IMR-90 (cell line): Measurements from ENCODE around the gene ATP11A. TPM values are rescaled to one million over a fixed set of nuclear protein-coding genes. Genes with fewer than 3 reads are reported as not detected.
A peak's percentile ranks its signal among the peaks of the same experiment; 100 is the strongest.

Experiments
- ATAC-seq: fragments of 200-7000 bp; cut with Tn5 transposase; 2 replicates; pipeline ENCODE4 v1.9.1; 2020; ENCODE audit warnings: low read depth, mild to moderate bottlenecking, moderate library complexity
- BruUV-seq: library from RNA; stranded (reverse); fragments of 400-500 nt; replicated peaks from 2 replicates; lab custom pipeline; 2021; lab: Mats Ljungman, UMichigan
- CTCF ChIA-PET: fragments of 300-600 bp; formaldehyde crosslinking; extraction: SDS; loops from one replicate; lab custom pipeline; 2021; ENCODE audit warnings: antibody characterized with exemption; lab: Yijun Ruan, JAX
- POLR2A ChIA-PET: fragments of 300-600 bp; sonication (Branson Sonifier 250); formaldehyde crosslinking; loops from one replicate; lab custom pipeline; 2022; ENCODE audit warnings: antibody characterized with exemption; ENCODE audit not compliant: unreplicated experiment; lab: Charles Lee
- DNase-seq: peaks from one replicate; pipeline ENCODE4 v3.0.0; 2013
- H2AFZ ChIP-seq: replicated peaks from 2 replicates; pipeline ENCODE3; 2013; ENCODE audit warnings: low read length, mild to moderate bottlenecking; ENCODE audit not compliant: poor library complexity
- H2AK5ac ChIP-seq: 2 replicates; pipeline ENCODE4 v1.6.1; 2013; ENCODE audit warnings: low read depth, low read length, inconsistent platforms
- H2AK9ac ChIP-seq: replicated peaks from 2 replicates; pipeline ENCODE3; 2013; ENCODE audit warnings: mild to moderate bottlenecking, low read depth, low read length, moderate library complexity; ENCODE audit not compliant: poor library complexity
- H2BK120ac ChIP-seq: 2 replicates; pipeline ENCODE4 v1.6.1; 2013; ENCODE audit warnings: low read depth, low read length, inconsistent platforms
- H2BK15ac ChIP-seq: 3 replicates; pipeline ENCODE4 v1.6.1; 2013; ENCODE audit warnings: low read depth, low read length, inconsistent platforms
- H2BK20ac ChIP-seq: 2 replicates; pipeline ENCODE4 v1.6.1; 2013; ENCODE audit warnings: low read depth, mild to moderate bottlenecking, inconsistent platforms, low read length, moderate library complexity
- H2BK5ac ChIP-seq: 2 replicates; pipeline ENCODE4 v1.6.1; 2013; ENCODE audit warnings: mild to moderate bottlenecking, low read depth, low read length, inconsistent platforms; ENCODE audit not compliant: poor library complexity, severe bottlenecking
- H3K14ac ChIP-seq: replicated peaks from 2 replicates; pipeline ENCODE4 v1.6.1; 2013; ENCODE audit warnings: low read depth, low read length, inconsistent platforms
- H3K18ac ChIP-seq: 2 replicates; pipeline ENCODE4 v1.6.1; 2013; ENCODE audit warnings: low read depth, low read length, control low read depth
- H3K23ac ChIP-seq: 2 replicates; pipeline ENCODE4 v1.6.1; 2013; ENCODE audit warnings: low read depth, low read length, inconsistent platforms
- H3K27ac ChIP-seq: 2 replicates; pipeline ENCODE4 v1.5.1; 2013; ENCODE audit warnings: mild to moderate bottlenecking, control low read depth, low read length; ENCODE audit not compliant: insufficient read depth
- H3K27me3 ChIP-seq: 2 replicates; pipeline ENCODE4 v1.6.1; 2013; ENCODE audit warnings: low read length; ENCODE audit not compliant: control insufficient read depth, insufficient read depth
- H3K36me3 ChIP-seq: 2 replicates; pipeline ENCODE4 v1.6.1; 2013; ENCODE audit warnings: low read length, mixed read lengths; ENCODE audit not compliant: control insufficient read depth, insufficient read depth
- H3K4ac ChIP-seq: 2 replicates; pipeline ENCODE4 v1.6.1; 2013; ENCODE audit warnings: low read depth, low read length, inconsistent platforms
- H3K4me1 ChIP-seq: 2 replicates; pipeline ENCODE4 v1.6.1; 2013; ENCODE audit warnings: low read length, mixed read lengths; ENCODE audit not compliant: control insufficient read depth, insufficient read depth
- H3K4me2 ChIP-seq: 2 replicates; pipeline ENCODE4 v1.6.1; 2013; ENCODE audit warnings: low read depth, mild to moderate bottlenecking, control low read depth, low read length, moderate library complexity
- H3K4me3 ChIP-seq: 2 replicates; pipeline ENCODE4 v1.5.1; 2013; ENCODE audit warnings: low read depth, mild to moderate bottlenecking, control low read depth, low read length, moderate library complexity; ENCODE audit not compliant: insufficient read depth
- H3K56ac ChIP-seq: 2 replicates; pipeline ENCODE4 v1.6.1; 2013; ENCODE audit warnings: low read length, inconsistent platforms; ENCODE audit not compliant: insufficient read depth; ENCODE audit errors: extremely low read depth
- H3K79me1 ChIP-seq, 2 experiments: 2 replicates each; pipeline ENCODE4 v1.6.1; 2013; ENCODE audit warnings: low read length in 2 of 2, inconsistent platforms in 1 of 2, low read depth in 1 of 2
- H3K9ac ChIP-seq: 2 replicates; pipeline ENCODE4 v1.6.1; 2013; ENCODE audit warnings: low read depth, low read length, control low read depth
- H3K9me1 ChIP-seq: 2 replicates; pipeline ENCODE4 v1.6.1; 2013; ENCODE audit warnings: low read length, inconsistent platforms; ENCODE audit not compliant: insufficient read depth
- H3K9me3 ChIP-seq: 2 replicates; pipeline ENCODE4 v1.6.1; 2013; ENCODE audit warnings: low read length; ENCODE audit not compliant: control insufficient read depth, insufficient read depth
- H4K20me1 ChIP-seq: 2 replicates; pipeline ENCODE4 v1.6.1; 2013; ENCODE audit warnings: low read length, inconsistent platforms; ENCODE audit not compliant: insufficient read depth
- H4K5ac ChIP-seq: 2 replicates; pipeline ENCODE4 v1.6.1; 2013; ENCODE audit warnings: mild to moderate bottlenecking, low read depth, low read length, control low read depth
- H4K8ac ChIP-seq, 2 experiments: 2 replicates each; pipeline ENCODE4 v1.6.1; 2013; ENCODE audit warnings: low read depth in 2 of 2, low read length in 2 of 2, control low read depth in 1 of 2, inconsistent platforms in 1 of 2
- H4K91ac ChIP-seq: 2 replicates; pipeline ENCODE4 v1.6.1; 2013; ENCODE audit warnings: low read depth, low read length, inconsistent platforms; ENCODE audit not compliant: insufficient read depth
- BHLHE40 ChIP-seq: fragments of 150-350 bp; IDR thresholded peaks from 2 replicates; pipeline ENCODE4 v1.6.1; 2016; ENCODE audit warnings: mild to moderate bottlenecking, low read depth, low read length
- CEBPB ChIP-seq: IDR thresholded peaks from 2 replicates; pipeline ENCODE4 v1.6.1; 2012; ENCODE audit warnings: low read depth, low read length, improper control_type of control experiment
- CHD1 ChIP-seq: IDR thresholded peaks from 2 replicates; pipeline ENCODE4 v1.6.1; 2012; ENCODE audit warnings: low read depth, low read length, improper control_type of control experiment
- ELK1 ChIP-seq: fragments of 150-350 bp; IDR thresholded peaks from 2 replicates; pipeline ENCODE4 v1.6.1; 2016; ENCODE audit warnings: low read depth, mild to moderate bottlenecking, low read length, moderate library complexity, borderline replicate concordance
- FOS ChIP-seq: fragments of 150-350 bp; IDR thresholded peaks from 2 replicates; pipeline ENCODE4 v1.6.1; 2016; ENCODE audit warnings: low read depth, low read length
- MAFK ChIP-seq: IDR thresholded peaks from 2 replicates; pipeline ENCODE4 v1.6.1; 2012; ENCODE audit warnings: low read depth, low read length, improper control_type of control experiment
- MAZ ChIP-seq: IDR thresholded peaks from 2 replicates; pipeline ENCODE4 v1.6.1; 2012; ENCODE audit warnings: low read depth, mild to moderate bottlenecking, low read length, improper control_type of control experiment, moderate library complexity, borderline replicate concordance
- MXI1 ChIP-seq: IDR thresholded peaks from 2 replicates; pipeline ENCODE4 v1.6.1; 2012; ENCODE audit warnings: low read depth, mild to moderate bottlenecking, low read length, moderate library complexity, borderline replicate concordance
- NFE2L2 ChIP-seq: fragments of 150-350 bp; IDR thresholded peaks from 2 replicates; pipeline ENCODE4 v1.6.1; 2016; ENCODE audit warnings: low read depth, mild to moderate bottlenecking, low read length
- POLR2A ChIP-seq: IDR thresholded peaks from 2 replicates; pipeline ENCODE4 v1.6.1; 2012; ENCODE audit warnings: mild to moderate bottlenecking, low read depth, low read length
- RAD21 ChIP-seq: IDR thresholded peaks from 2 replicates; pipeline ENCODE4 v1.6.1; 2012; ENCODE audit warnings: low read length, improper control_type of control experiment
- RCOR1 ChIP-seq: IDR thresholded peaks from 2 replicates; pipeline ENCODE4 v1.6.1; 2012; ENCODE audit warnings: mild to moderate bottlenecking, low read length, improper control_type of control experiment; ENCODE audit not compliant: insufficient replicate concordance
- RFX5 ChIP-seq: IDR thresholded peaks from 2 replicates; pipeline ENCODE4 v1.8.0; 2012; ENCODE audit warnings: low read depth, mild to moderate bottlenecking, low read length, moderate library complexity
- SMC3 ChIP-seq: fragments of 150-350 bp; IDR thresholded peaks from 2 replicates; pipeline ENCODE4 v1.6.1; 2016; ENCODE audit warnings: low read depth, mild to moderate bottlenecking, antibody characterized with exemption, low read length, moderate library complexity
- USF2 ChIP-seq: fragments of 150-350 bp; IDR thresholded peaks from 2 replicates; pipeline ENCODE4 v1.6.1; 2017; ENCODE audit warnings: mild to moderate bottlenecking, antibody characterized with exemption, low read length, low read depth
- WGBS, 2 experiments: methylation state at CpG; one replicate each; pipeline versions ENCODE4 v1.1.5 to v1.1.7; 2013; ENCODE audit warnings: missing lambda C conversion rate in 2 of 2; ENCODE audit not compliant: insufficient read length in 1 of 2; ENCODE audit errors: extremely low coverage in 2 of 2; 5-methylcytosine and 5-hydroxymethylcytosine counted together
- dilution Hi-C: fragments of 300-500 bp; cut with HindIII; formaldehyde crosslinking; loops from one replicate; pipeline ENCODE4 v1.14.3; 2018; ENCODE audit warnings: low sequenced_read_pairs; ENCODE audit not compliant: unreplicated experiment
- in situ Hi-C: fragments of 300-500 bp; cut with MboI; formaldehyde crosslinking; loops from 3 replicates; pipeline ENCODE4 v1.14.3; 2019; ENCODE audit warnings: low sequenced_read_pairs, inconsistent platforms, mixed read lengths
- intact Hi-C: fragments of 100-400 bp; cut with micrococcal nuclease; formaldehyde crosslinking; loops from 2 replicates; pipeline ENCODE4 v1.10.0; 2022
- polyA plus RNA-seq, 3 experiments: library from polyadenylated mRNA; depleted of rRNA; stranded (reverse); fragments of >200 nt; gene quantifications; 2 replicates each; pipeline ENCODE4 v1.2.3, GENCODE V29; 2012; ENCODE audit warnings: low replicate concordance in 1 of 3
- total RNA-seq: library from RNA; depleted of rRNA; stranded (reverse); fragments of >200 nt; gene quantifications from 2 replicates; pipeline ENCODE4 v1.2.3, GENCODE V29; 2012

Gene ATP11A
- total and polyA plus RNA-seq, 2 of the 4 experiments (the other 2 are of a cell fraction) = 8.4 to 12.0 TPM

- WGBS, 2 experiments = 97% methylated on average over 28 of the region's 53 CpGs; no CpG with 5 or more reads in 1 of the 2 experiments
- Histone ChIP-seq H4K8ac (no peak overlapping the region), H2BK5ac (no peak overlapping the region), H3K14ac (no peak overlapping the region), H3K4me2 (no peak overlapping the region), H3K4me1 (peaks cover 18% of the 10 kb centered on the region), H3K9ac (no peak overlapping the region), H3K23ac (no peak overlapping the region), H3K18ac (no peak overlapping the region), H2AFZ (no peak overlapping the region), H3K79me1 (peaks cover 27 to 66% of the 10 kb centered on the region in 2 experiments), H2BK20ac (no peak overlapping the region), H2AK5ac (no peak overlapping the region), H4K91ac (no peak overlapping the region), H3K27ac (no peak overlapping the region), H4K20me1 (peaks cover 33% of the 10 kb centered on the region), H3K4ac (no peak overlapping the region), H3K27me3 (no peaks in the 10 kb centered on the region), H3K9me1 (peaks cover 13% of the 10 kb centered on the region), H3K56ac (no peak overlapping the region), H3K9me3 (no peaks in the 10 kb centered on the region), H4K5ac (no peak overlapping the region), H3K4me3 (no peak overlapping the region), H2BK120ac (no peak overlapping the region), H3K36me3 (0 out of 2 replicates have a peak, but pooled peaks cover 5% of the 10 kb centered on the region), H2BK15ac (no peak overlapping the region), H2AK9ac (peak overlapping the region; percentile 32)
- CTCF ChIA-PET = no interaction called here
- DNase-seq = no peak
- BruUV-seq = no TSS peak
- POLR2A ChIA-PET = no interaction called here
- ATAC-seq = no peak
- intact Hi-C loops (no loop called here), in situ Hi-C loops (no loop called here), dilution Hi-C loops (no loop called here)
- TF ChIP-seq USF2 (no peak), POLR2A (no peak), ELK1 (no peak), MAFK (no peak), RCOR1 (no peak), FOS (no peak), MXI1 (no peak), NFE2L2 (no peak), RAD21 (no peak), BHLHE40 (no peak), SMC3 (no peak), CEBPB (no peak), CHD1 (no peak), RFX5 (no peak), MAZ (no peak)
Measured at GRCh38 chr13:112696001-112696868, 6.4 kb downstream of the ATP11A start.
